Measurements from ENCODE around the gene OR1F1. TPM values are rescaled to one million over a fixed set of nuclear protein-coding genes. Genes with fewer than 3 reads are reported as not detected.
"Not testable (repeated sequence)": the region's sequence is repeated elsewhere in the genome, so short reads cannot be mapped to it uniquely, and the experiment has no call there.

Gene OR1F1
- total RNA-seq, 2 experiments from 2014 or later = not detected

DNA sequence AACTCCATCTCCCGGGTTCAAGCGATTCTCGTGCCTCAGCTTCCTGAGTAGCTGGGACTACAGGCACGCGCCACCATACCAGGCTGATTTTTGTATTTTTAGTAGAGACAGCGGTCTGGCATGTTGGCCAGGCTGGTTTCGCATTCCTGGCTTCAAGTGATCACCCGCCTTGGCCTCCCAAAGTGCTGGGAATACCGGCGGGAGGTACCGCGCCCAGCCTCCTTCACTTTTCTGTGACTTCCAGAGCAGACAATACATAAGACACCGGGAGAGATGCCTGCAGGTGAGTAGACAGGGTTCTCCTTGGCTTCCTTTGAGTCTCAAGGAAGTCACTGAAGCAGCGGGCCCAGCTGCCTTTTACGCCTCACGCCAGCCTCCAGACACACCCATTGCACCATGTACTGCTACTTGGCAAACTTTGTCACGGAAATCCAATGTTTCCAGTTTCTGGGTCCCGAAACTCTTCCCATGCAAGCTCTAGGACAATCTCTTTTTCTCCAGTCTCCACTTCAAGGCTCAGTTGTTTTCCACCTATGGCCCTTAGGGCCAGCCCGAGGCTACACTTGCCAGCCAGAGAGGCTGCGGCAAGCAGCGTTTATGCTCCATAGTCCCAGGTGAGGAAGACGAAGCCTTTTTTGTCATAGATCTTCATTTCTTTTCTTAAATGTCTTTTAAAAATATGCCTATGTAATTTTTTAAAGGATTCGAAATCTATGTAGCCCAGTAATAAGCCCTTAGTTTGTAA, 886 bp upstream of the OR1F1 start:
- ChIA-PET POLR2A (interaction anchor here (0.6 kb wide), 4 partner anchors 19 to 257 kb away, joined by 3 to 7 read pairs (median 5); partner anchors contain the start of gene NAA60), CTCF (interaction anchor here (0.6 to 2.5 kb wide), 5 partner anchors 8 to 853 kb away, joined by 3 to 5 read pairs (median 3); no protein-coding TSS in a partner anchor)

DNA sequence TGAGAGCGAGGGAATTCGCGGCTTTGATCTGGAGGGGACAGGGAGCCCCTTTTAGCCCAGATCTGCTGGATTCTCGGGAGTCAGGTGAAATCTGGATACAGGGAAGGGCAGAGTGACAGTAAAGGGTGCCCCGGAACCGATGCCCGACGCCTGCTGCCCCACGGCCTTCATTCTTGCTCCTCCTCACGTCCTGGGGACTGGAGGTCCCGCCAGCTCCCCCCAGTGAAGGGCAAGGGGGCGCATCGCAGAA, 596 bp downstream of the OR1F1 start:
- CTCF ChIA-PET = interaction anchor here (1.1 to 2.5 kb wide), 3 partner anchors 10 to 155 kb away, joined by 3 to 5 read pairs (median 3); no protein-coding TSS in a partner anchor
- POLR2A ChIA-PET = no interaction called here

DNA sequence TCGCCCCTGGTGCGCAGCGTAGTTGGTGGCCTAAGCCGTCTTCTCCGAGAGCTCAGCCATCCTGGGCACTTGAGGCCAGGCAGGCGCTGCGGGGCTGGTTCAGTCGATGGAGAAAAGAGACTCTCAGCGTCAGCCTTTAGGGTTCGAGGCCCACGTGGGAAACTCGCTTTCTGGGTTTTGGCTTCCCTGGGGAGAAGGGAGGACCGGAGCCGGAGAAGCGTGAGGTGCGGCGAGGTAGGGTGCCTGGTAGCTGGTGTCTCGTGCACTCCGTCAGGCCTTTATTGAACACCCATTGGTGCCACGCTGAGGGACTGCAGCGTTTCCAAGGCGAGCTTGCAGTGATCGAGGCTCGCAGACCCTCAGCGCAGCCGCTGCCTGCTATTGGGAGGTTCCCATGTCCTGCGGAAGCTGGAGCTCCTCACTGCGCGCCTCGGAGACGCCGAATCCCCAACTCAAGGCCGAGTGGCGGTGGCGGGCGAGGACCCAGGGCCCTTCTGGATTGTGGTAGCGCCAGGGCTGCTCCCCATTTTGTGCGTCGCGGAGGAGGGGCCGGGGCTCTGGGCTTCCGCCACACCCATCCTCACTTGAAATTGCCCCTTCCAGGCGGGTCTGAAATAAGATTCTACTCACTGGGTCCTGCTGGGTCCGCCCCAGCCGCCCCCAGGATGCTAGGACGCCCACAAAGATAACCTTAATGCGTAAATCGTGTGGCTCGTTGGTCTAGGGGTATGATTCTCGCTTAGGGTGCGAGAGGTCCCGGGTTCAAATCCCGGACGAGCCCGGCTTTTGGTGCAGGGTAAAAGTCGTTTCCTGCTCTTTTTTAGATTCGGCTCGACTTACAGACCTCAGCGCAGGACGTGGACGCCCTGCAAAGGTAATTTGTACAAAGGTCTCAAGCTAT, 1.2 kb downstream of the OR1F1 start:
- ChIA-PET CTCF (interaction anchor here (0.7 to 2.5 kb wide), 4 partner anchors 10 to 155 kb away, joined by 3 to 5 read pairs (median 3); no protein-coding TSS in a partner anchor), POLR2A (no interaction called here)

DNA sequence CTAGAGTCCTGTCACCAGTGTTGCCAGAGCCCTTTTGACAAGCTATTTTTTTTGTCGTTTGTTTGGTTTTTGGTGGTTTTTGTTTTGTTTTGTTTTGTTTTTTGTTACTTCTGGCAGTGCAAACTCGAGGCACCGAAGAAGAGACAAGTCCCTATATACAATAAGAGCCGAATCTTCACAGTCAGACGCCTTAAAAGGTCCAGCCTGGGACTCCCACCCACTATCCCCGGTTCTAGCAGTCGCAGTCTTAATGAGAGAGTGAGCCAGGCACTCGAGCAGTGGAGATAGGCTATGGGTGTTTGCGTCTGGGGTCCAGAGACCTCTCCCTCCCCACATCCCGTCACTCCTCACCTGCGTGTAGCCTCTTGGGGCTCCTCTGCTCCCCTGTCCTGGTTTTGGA, 1.9 kb downstream of the OR1F1 start:
- POLR2A ChIA-PET = no interaction called here
- CTCF ChIA-PET = interaction anchor here (0.6 to 1.3 kb wide), 4 partner anchors 15 to 767 kb away, joined by 3 read pairs; no protein-coding TSS in a partner anchor

- POLR2A ChIA-PET = no interaction called here
- CTCF ChIA-PET = no interaction called here
Measured at GRCh38 chr16:3190949-3191353, 2.9 kb downstream of the OR1F1 start.

DNA sequence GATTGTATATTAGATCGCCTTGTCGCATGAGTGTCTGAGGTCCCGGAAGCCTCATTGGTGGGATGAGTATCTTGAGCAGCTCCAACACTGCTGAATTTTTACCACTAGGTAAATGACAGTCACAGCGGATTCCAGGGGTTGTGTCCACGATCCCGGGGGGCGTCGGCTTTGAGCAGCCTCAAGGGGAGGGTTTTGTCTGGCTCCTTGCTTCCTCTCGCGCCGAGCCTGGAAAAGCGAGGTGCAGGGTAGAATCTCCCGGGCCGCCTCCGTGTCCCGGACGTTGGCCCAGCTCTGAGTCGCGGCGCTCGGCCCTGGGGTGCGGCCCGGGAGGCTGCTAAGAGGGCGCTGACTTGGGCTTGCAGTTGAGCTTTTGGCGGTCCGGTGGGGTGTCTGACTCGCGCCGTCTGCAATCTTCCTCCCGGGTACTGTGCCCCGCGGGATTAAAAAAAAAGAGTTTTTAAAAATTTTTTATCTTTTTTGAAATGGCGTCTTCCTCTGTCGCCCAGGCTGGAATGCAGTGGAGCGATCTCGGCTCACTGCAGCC, 4.5 kb downstream of the OR1F1 start:
- CTCF ChIA-PET = interaction anchor here (0.6 kb wide), 1 partner anchor 58 kb away, joined by 5 read pairs; no protein-coding TSS in a partner anchor
- POLR2A ChIA-PET = no interaction called here

DNA sequence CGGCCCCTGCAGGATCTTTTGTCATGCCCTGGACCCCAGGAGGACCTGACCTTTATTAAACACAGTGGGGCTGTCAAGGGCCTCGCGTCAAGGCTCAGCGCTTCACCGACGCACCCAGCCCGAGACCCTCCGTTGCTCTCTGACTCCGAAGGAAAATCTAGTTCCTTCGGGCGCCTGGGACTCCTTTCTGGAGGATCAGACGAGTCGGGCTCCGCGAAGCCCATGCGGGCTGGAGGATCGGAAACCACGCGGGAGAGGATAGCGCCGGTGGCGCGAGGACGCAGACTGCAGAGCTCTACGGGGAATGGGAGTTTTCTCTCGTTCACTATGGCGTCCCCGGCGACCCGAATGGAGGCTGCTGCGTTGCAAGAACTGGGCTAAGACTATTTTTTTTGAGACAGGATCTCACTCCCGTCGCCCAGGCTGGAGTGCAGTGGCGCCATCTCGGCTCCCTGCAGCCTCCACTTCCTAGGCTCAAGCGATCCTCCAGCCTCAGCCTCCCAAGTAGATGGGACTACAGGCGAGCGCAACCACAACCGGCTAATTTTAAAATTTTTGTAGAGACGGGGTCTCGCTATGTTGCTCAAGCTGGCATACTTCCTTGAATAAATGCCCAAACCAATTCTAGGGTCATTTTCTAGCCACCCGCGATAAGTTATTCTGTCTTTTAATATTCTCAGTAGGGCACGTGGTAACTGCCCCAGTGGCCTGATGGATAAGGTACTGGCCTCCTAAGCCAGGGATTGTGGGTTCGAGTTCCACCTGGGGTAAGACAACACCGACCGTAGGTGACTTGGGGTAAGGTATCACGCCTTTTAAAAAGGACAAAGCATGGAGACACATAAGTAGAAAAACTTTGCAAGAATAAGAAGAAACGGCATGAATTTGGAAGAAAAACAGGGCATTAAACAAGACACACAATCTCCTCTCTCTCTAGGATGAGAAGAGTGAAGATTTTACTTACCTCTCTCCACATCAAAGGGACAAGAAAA, 5.5 kb downstream of the OR1F1 start:
- POLR2A ChIA-PET = no interaction called here

GRCh38 chr16:3194792-3195191, 6.8 kb downstream of the OR1F1 start:
- POLR2A ChIA-PET = no interaction called here
- CTCF ChIA-PET = interaction anchor here (0.7 kb wide), 1 partner anchor 24 kb away, joined by 6 read pairs; no protein-coding TSS in a partner anchor

More for the DNA sequence above, 5.5 kb downstream of the OR1F1 start:
- CTCF ChIA-PET = no interaction called here

DNA sequence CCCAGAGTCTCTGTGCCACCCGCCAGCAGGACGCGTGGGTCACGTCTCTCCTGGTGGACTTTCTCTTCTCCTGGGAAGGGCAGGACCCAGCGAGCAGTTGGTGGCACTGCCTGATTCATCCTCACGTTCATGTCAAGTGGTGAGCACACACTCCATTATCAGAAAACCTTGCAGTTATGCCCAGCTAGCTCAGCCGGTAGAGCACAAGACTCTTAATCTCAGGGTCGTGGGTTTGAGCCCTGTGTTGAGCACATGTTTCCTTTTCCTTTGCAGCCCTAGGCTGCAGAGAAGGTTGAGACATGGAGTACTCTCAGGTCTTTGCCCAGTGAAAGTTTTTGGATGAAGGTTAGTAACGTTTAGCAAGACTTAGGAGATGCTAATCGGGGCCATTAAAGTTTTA, 8.0 kb downstream of the OR1F1 start:
- ChIA-PET CTCF (interaction anchor here (0.5 kb wide), 1 partner anchor 191 kb away, joined by 3 read pairs; no protein-coding TSS in a partner anchor), POLR2A (no interaction called here)

DNA sequence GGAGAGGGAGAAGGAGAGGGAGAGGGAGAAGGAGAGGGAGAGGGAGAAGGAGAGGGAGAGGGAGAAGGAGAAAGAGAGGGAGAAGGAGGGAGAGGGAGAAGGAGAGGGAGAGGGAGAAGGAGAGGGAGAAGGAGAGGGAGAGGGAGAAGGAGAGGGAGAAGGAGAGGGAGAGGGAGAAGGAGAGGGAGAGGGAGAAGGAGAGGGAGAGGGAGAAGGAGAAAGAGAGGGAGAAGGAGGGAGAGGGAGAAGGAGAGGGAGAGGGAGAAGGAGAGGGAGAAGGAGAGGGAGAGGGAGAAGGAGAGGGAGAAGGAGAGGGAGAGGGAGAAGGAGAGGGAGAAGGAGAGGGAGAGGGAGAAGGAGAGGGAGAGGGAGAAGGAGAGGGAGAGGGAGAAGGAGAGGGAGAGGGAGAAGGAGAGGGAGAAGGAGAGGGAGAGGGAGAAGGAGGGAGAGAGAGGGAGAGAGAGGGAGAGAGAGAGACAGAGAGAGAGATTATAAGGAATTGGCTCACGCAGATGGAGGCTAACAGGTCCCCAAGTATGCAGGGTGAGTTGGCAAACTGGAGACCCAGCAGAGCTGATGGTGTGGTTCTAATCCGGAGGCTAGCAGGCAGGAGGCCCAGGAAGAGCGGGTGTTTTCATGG, 9.8 kb downstream of the OR1F1 start:
- POLR2A ChIA-PET, CTCF ChIA-PET: not testable (repeated sequence)

DNA sequence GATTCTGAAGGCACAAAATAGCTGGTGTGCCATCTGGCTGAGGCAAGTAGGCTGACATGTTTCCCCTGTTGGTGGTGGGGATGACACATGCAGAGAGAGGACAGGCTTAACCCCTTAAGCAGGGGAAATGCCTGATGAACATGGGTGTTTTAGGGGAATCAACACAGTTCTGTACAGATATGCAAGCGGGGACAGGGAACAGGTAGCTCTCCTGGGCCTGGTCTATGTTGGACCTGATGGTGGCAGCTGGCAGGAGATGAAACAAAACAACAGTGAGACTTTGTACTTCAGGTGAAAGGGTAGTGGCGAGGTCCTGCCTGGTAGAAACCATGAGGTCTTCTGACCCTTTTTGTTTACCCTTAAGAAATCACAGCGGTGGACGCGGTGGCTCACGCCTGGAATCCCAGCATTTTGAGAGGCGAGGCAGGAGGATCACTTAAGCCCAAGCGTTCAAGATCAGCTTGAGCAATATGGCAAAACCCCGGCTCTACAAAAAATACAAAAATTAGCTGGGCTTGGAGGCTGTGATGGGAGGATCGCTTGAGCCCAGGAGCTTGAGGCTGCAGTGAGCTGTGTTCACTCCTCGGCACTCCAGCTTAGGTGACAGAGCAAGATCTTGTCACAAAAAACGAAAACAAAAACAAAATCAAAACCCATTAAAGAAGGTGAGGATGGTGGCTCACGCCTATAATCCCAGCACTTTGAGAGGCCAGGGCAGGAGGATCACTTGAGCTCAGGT, 10.5 kb downstream of the OR1F1 start:
- ChIA-PET CTCF (no interaction called here), POLR2A (no interaction called here)

DNA sequence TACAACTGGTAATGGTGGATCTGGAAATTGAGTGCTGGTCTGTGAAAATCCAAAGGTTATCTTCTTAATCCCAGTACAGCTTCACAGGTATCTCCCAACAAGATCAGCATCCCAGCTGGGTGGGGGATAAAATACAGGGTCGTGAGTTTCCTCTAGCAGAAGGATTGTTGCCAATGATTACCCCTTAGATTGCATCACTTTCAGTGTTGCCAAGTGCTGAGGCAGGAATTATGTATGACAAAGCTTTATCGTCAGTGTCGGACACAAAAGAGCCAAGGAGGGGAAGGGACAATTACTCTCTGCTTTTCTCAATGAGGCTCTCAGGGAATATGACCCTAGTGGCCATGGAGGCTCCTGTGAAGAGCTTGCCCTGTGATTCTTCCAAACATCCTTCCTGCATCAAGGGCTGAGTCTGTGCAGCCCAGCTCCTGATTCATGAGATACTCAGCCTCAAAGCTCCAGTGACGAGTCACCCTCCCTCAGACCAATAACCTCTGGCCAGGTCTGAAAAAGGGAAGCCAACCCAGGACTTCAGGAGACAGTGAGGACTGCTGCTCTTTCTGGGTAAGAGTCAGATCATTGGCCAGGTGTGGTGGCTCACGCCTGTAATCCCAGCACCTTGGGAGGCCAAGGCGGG, 15.0 kb downstream of the OR1F1 start:
- POLR2A ChIA-PET = no interaction called here
- CTCF ChIA-PET = interaction anchor here (0.9 kb wide), 1 partner anchor 65 kb away, joined by 3 read pairs; no protein-coding TSS in a partner anchor

- POLR2A ChIA-PET = not testable (repeated sequence)
Measured at GRCh38 chr16:3205939-3206338, 17.9 kb downstream of the OR1F1 start.

GRCh38 chr16:3207086-3207953, 19.3 kb downstream of the OR1F1 start:
- ChIA-PET CTCF (no interaction called here), POLR2A (no interaction called here)

More at GRCh38 chr16:3205939-3206338, 17.9 kb downstream of the OR1F1 start:
- CTCF ChIA-PET = not testable (repeated sequence)

GRCh38 chr16:3212006-3212405, 24.0 kb downstream of the OR1F1 start:
- POLR2A ChIA-PET = no interaction called here

GRCh38 chr16:3212567-3212966, 24.6 kb downstream of the OR1F1 start:
- ChIA-PET CTCF (interaction anchor here (1.0 kb wide), 1 partner anchor 154 kb away, joined by 3 read pairs; no protein-coding TSS in a partner anchor), POLR2A (no interaction called here)

More at GRCh38 chr16:3212006-3212405, 24.0 kb downstream of the OR1F1 start:
- CTCF ChIA-PET = no interaction called here

Data from activated CD8-positive, alpha-beta memory T cell treated with anti-CD3 and anti-CD28 coated beads for 36 hours (primary cell).